IPS-18c (cell line): Measurements from ENCODE around the gene CEP83.
"Not testable (repeated sequence)": the region's sequence is repeated elsewhere in the genome, so short reads cannot be mapped to it uniquely, and the experiment has no call there.

Source experiments
- H3K4me3 ChIP-seq: 2 replicates; pipeline ENCODE4 v1.7.0; 2013; ENCODE audit warnings: low read depth, mild to moderate bottlenecking, low read length, moderate library complexity; ENCODE audit not compliant: insufficient read depth
- H3K9me3 ChIP-seq: one replicate; pipeline ENCODE4 v1.6.1; 2013; ENCODE audit warnings: mild to moderate bottlenecking, low read length, moderate library complexity; ENCODE audit not compliant: control insufficient read depth, insufficient read depth

Gene CEP83

DNA sequence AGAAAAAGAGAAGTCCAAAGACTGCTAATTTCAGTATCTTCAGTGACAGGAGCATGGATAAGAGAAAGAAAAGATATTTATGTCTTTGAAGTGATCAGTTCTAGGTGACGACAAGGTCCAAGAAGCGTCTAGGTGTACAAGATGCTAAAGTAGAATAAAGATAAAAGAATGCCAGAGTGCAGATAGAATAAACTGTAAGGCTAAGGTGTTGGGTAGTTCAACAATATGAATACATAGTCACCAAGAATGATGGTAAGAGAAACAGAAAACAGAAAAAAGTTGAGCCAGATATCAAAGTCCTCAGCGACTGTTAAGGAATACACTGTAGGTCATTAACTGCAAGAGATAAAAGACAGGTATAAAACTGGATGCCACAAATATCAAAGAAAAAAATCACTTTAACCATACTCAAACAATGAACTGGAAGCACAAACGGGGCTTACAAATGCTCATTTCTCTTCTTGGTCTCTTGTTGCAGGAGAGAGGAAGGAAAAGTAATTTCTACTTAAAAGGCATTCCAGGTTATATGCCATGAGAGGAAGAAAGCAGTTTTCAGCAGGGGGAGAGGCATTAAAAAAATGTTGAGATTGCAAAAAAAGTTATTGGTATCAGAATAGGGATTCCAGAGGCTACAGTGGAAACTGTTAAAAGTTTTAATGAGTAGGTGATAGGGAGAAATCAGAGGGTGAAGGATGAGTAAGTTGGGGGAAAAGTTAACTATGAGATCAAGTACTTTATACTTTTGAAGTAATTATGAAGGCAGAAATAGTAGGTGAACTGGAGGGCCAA lies 121.5 kb downstream of the CEP83 start:
- Histone ChIP-seq H3K4me3 (no peak overlapping the region), H3K9me3 (no peaks in the 10 kb centered on the region)

DNA sequence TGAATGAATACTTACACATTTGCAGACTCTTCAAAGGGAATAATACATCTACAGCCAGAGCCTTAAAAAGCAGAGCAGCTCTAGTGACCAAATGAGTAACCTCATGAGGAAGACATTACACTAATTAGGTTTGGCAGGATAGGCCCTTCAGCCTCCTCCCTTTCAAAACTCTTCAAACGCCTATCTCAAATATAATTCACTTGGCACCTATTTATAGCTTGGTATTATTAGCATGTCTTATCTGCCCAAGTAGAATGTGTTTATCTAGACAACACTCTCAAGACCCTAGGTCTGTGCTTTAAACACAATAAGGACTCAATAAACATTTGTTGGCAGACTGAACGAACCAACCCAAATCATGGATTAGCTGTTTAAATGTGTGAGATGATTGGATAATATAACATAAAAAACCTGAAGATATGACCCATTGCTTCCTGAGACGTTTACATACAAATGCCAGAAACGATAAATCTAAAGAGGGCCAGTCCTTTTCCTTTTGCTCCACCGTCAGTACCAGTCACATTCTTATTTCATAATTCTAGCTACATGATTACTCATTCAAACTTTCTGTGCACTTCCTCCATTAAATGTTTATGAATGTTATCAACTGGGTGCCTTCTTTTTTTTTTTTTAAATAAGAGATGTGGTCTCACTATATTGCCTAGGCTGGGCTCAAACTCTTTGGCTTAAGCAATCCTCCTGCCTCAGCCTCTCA lies 123.3 kb downstream of the CEP83 start:
- H3K4me3 ChIP-seq: no peak overlapping the region
- H3K9me3 ChIP-seq: no peaks in the 10 kb centered on the region

DNA sequence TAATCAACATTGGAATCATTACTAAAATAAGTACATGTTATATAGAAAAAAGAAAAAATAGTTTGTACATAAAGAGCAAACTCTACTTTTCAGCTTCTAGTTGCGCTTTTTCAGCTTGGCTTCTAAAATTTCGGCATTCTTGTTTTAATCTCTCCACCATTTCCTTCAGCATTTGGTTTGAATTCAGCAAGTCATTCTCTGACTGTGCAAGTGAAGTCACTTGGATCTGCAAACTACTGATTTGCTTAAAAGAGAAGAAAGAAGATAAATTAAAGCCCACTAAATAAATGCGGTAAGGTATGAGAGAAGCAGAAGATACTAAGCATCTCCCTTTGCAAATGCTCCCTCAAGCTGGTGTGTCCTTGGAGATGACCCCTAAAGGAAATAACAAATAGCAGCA lies 126.3 kb downstream of the CEP83 start:
- Histone ChIP-seq H3K4me3 (no peak overlapping the region), H3K9me3 (no peaks in the 10 kb centered on the region)

DNA sequence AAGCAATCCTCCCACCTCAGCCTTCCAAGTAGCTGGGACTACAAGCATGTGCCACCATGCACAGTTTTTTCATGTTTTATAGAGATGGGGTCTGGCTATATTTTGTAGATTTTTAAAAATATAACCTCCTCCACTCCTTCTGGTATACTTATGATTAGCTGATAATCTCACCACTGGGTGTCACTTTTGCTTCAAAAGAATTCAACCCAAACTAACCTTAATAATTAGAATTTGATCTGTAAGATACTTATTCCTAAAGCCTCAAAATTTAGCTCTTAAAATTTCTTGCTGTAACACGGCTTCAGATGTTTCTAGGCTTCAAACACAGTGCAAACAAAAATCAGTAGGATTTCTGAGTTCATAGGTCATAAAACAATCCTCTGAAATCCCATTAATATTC lies 130.3 kb downstream of the CEP83 start:
- no peak overlapping the region for H3K4me3 ChIP-seq

DNA sequence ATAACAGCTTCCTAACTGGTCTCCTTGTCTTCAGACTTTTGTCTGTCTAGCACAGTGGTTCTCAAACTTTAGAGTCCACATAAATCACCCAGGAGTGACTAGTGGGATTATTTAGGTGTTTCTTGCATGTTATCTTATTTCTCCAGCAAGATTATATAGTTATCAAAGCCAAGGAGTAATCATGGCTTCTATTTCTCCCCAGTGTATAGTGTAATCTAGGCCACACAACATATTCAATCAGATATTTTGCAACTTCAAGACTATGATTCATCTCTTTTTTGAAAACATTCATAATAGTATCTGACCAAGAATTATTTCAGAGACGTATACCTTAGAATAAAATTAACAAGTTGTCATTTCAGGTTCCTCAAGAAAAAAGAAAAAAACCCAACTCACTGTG lies 131.9 kb downstream of the CEP83 start:
- Histone ChIP-seq H3K9me3 (no peaks in the 10 kb centered on the region), H3K4me3 (no peak overlapping the region)

More for the DNA sequence above, 130.3 kb downstream of the CEP83 start:
- H3K9me3 ChIP-seq: no peaks in the 10 kb centered on the region

DNA sequence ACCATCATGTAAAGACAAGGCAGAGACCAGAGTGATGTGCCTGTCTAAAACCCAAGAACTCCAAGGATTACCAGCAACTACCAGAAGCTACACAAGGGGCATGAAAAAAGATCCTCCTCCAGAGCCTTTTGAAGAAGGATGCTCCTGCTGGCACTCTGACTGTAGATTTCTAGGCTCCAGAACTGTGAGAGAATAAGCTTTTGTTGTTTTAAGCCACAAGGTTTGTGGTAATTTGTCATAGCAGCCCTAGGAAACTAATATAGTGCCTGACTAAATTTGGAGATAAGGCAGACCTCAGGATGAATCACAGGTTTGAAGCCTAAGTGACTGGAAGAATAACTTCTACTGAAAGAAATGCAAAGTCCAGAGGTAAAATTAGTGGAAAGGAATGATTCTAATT lies 132.9 kb downstream of the CEP83 start:
- H3K4me3 ChIP-seq: no peak overlapping the region
- H3K9me3 ChIP-seq: peaks cover 8% of the 10 kb centered on the region

DNA sequence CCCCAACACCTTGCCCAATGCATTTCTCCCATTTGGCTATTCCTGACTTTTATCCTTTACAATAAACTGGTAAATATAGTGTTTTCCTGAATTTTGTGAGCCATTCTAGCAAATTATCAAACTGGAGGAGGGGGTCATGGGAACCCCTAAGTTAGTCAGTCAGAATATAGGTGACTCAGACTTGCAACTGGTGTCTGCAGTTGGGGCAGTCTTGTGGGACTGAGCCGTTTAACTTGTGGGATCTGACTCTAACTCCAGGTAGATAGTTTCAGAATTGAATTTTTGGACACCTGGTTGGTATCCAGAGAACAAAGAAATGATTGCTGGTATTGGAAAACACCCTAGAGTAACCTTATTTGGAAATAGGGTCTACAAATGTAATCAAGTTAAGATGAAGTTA lies 133.4 kb downstream of the CEP83 start:
- Histone ChIP-seq H3K9me3 (peaks cover 12% of the 10 kb centered on the region), H3K4me3 (no peak overlapping the region)

DNA sequence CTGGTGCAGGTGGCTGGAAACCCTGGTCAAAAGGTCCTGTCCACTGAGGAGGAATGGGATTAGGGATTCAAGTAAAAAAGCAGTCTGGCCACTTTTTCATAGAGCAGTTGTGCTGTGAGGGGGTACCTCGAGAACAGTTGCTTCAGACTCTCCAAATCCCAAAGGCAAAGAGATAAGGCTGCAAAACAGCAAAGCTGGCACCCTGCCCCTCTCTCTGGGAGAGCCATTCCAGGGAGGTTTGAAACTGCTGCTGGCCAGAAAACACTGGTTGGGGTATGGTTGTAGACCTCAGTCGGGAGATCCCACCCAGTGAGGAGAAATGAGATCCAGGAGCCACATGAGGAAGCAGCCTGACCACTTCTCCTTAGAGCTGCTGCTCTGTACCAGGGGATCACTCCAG lies 137.3 kb downstream of the CEP83 start:
- H3K4me3 ChIP-seq: no peak overlapping the region
- peaks cover 12% of the 10 kb centered on the region for H3K9me3 ChIP-seq

DNA sequence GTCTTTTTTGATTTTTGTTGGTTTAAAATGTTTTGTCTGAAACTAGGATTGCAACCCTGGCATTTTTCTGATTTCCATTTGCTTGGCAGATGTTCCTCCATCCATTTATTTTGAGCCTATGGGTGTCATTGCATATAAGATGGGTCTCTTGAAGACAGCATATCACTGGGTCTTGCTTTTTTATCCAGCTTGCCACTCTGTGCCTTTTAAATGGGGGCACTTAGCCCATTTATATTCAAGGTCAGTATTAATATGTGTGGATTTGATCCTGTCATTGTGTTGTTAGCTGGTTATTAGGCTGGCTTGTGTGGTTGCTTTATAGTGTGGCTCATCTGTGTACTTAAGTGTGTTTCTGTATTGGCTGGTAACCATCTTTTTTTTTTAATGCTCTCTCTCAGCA lies 139.6 kb downstream of the CEP83 start:
- H3K4me3 ChIP-seq: no peak overlapping the region
- H3K9me3 ChIP-seq: peaks cover 12% of the 10 kb centered on the region

DNA sequence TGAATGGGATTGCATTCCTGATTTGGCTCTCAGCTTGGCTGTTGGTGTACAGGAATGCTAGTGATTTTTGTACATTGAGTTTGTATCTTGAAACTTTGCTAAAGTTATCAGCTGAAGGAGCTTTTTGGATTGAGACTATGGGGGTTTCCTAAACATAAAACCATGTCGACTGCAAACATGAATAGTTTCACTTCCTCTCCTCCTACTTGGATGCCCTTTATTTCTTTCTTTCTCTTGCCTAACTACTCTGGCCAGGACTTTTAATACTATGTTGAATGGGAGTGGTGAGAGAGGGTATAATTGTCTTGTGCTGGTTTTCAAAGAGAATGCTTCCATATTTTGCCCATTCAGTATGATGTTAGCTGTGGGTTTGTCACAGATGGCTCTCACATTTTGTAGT lies 141.5 kb downstream of the CEP83 start:
- Histone ChIP-seq H3K9me3 (peaks cover 12% of the 10 kb centered on the region), H3K4me3 (no peak overlapping the region)

DNA sequence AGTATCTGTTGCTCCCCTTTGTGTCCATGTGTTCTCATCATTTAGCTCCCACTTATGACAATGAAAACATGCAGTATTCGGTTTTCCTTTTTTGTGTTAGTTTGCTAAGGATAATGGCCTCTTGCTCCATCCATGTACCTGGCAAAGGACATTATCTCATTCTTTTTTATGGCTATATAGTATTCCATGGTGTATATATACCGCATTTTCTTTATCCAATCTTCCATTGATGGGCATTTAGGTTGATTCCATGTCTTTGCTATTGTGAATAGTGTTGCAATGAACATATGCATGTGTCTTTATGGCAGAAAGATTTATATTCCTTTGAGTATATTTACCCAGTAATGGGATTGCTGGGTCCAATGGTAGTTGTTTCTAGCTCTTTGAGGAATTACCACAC lies 143.1 kb downstream of the CEP83 start:
- not testable (repeated sequence) for H3K4me3 ChIP-seq, H3K9me3 ChIP-seq

DNA sequence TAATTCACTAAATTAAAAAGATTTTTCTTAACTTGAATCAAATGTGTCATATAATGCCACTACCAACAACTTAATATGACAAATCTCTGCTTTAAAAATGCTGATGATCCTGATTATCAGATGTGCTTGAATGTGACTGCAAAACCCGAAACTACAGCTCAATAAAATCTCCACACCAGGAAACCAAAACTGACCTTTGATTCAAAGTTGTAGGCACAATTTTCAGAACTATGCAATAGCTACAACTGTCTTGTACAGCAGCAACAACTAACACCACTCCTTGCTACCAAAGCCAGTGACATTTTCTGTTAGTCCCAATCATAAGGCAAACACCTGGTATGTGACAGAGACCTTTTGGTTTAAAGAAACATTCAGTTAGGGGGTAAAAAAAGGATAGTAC lies 147.3 kb downstream of the CEP83 start:
- no peak overlapping the region for H3K4me3 ChIP-seq
- no peaks in the 10 kb centered on the region for H3K9me3 ChIP-seq

DNA sequence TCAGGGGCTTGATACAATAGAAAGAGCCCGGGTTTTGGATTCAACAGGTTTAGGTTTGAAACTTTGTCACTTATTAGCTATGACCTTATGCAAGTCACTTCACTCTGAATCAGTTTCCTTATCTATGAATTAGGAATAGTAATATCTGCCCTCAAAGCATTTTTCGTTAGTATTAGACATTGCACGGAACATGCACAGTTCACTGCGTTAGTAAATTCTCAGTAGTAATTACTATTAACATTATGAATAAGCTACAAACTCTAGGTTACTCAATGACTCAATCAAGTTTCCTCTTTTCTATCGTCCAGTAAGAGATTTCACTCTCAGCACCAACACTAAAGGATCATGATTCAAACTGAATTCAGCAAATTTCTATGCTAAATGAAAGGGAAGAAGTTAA lies 150.3 kb downstream of the CEP83 start:
- H3K4me3 ChIP-seq: no peak overlapping the region
- no peaks in the 10 kb centered on the region for H3K9me3 ChIP-seq

DNA sequence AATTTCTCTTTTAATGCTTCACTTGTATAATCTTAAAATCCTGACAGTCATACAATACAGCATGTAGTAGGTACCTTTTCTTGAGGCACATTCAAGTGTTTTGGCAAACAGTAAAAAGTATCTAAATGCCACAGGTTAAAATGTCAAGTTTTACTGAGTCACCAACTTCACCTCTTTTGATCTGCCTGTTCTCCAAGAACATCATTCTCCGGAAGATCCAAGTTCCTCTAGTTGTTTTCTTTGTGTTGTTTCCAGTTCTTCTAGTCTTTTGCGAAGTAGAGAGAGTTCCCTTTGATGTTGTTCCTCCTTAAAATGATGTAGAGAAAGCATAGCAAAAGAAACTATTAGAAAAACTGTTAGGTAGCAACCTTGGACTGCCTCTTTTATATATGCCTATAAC lies 151.1 kb downstream of the CEP83 start:
- Histone ChIP-seq H3K4me3 (no peak overlapping the region), H3K9me3 (no peaks in the 10 kb centered on the region)

DNA sequence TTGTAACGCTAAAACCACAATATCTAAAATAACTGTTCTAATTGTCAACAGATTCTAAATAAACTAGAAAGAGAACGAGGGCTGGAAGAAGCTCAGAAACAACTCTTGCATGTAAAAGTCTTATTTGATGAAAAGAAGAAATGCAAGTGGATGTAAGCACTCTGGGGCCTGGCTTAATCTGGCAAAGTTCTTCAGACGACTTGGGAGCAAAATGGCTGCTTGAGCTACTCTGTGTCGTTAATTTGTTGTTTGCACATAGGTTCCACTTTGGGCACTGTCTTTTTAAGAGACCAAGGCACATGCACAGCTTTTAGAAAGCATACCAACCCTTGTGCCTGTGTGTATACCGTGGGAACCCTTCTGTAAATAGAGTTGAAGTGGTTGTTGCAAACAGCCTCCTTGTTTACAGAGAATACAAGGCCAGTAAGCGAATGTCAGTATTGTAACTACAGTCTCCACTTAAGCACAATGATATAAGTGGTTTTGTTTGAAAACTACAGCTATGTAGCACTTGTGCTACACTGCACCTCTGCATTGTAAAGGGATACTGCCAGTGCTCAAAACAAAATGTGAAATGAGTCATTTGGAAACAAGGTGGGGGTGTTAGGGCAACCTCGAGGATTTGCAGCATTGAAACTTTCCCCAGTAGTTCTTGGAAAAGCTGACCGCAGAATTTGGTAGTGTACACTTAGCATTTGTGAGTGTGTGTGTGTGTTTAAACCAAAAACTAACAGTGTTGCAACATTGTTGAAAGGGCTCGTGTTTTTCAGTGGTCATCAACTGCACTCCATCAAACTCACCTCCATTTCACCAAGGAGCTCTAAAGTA lies 154.3 kb downstream of the CEP83 start:
- no peaks in the 10 kb centered on the region for H3K9me3 ChIP-seq
- no peak overlapping the region for H3K4me3 ChIP-seq

DNA sequence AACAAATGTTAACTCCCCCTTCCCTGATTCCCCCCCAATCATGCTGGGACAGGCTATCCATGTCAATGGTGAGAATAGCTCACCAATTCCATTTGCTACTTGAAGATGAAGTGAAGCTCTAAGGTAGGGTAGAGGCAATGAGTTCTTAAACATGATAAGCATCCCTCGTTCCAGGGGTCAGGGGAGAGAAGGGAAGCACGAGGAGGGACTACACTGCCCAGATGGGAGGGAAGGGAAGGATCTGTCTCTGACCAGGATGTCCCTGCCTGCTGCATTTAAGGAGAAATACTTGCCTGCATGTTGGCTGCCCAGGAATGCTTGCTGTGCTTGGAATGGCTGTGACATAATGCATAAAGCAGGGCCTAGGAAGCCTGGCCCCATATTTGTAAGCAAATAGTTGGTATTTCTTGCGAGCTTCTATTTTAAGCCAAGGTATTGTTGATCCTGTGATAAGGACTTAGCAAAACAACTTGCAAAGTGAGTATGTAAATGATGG lies 155.1 kb downstream of the CEP83 start:
- Histone ChIP-seq H3K9me3 (no peaks in the 10 kb centered on the region), H3K4me3 (no peak overlapping the region)

DNA sequence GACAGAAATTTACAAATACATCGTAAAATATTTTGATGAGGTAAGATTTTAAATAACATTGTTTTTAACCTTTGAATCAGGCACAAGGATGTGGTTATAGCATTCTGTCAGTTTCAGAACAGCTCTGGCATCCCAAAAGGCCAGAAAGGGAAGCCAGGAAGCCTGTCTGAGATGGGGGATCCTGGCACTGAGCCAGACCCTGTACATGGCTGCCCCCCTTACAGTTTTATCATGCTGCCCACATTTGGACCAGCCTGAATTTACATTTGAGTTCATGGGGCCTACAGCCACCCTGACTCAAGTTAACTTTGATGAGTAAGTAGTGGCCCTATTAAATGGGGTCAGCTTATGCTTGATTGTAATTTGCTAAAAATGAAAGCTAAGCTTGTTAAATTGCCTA lies 155.7 kb downstream of the CEP83 start:
- H3K4me3 ChIP-seq: no peak overlapping the region
- no peaks in the 10 kb centered on the region for H3K9me3 ChIP-seq

DNA sequence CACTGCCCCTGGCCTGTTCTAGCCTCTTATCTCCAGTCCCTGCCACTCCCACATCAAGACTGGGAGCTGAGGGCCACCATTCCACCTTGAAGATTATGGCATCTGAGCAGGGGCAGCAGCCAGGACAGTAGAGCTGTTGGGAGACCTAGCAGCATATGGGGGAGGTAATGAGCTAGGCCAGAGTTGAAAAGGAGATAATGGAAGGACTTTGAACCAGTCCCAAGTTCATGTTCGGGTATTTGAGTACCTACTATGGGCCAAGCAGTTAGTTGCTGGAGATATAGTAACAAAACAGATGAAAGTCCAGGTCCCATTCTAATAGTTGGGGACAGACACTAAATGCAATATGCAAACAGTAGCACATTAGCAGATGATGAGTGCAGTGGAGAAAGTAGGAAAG lies 159.8 kb downstream of the CEP83 start:
- no peak overlapping the region for H3K4me3 ChIP-seq
- H3K9me3 ChIP-seq: no peaks in the 10 kb centered on the region
